Measurements from ENCODE around the gene XPO5.

DNA sequence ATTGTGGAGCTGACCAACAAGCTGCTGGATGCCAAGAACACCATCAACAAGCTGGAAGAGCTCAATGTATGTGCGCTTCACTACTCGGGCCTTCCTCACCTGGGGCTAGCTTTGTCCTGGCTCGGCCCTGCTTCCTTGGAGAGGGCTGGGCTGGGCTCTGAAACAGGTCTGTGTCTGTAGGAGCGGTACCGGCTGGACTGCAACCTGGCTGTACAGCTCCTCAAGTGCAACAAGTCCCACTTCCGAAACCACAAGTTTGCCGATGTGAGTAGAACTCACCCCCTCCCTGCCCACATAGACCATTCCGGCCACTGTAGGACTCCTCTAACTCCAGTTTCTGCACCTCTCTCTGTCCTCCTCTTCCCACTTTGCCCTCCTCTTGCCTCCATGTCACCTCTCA lies 72.4 kb downstream of the XPO5 start:
- no peak for TF ChIP-seq EZH2 (IDR thresholded peaks at IDR 0.05; ENCODE audit: insufficient read depth, low read length)
- TF ChIP-seq, protein P1, sequence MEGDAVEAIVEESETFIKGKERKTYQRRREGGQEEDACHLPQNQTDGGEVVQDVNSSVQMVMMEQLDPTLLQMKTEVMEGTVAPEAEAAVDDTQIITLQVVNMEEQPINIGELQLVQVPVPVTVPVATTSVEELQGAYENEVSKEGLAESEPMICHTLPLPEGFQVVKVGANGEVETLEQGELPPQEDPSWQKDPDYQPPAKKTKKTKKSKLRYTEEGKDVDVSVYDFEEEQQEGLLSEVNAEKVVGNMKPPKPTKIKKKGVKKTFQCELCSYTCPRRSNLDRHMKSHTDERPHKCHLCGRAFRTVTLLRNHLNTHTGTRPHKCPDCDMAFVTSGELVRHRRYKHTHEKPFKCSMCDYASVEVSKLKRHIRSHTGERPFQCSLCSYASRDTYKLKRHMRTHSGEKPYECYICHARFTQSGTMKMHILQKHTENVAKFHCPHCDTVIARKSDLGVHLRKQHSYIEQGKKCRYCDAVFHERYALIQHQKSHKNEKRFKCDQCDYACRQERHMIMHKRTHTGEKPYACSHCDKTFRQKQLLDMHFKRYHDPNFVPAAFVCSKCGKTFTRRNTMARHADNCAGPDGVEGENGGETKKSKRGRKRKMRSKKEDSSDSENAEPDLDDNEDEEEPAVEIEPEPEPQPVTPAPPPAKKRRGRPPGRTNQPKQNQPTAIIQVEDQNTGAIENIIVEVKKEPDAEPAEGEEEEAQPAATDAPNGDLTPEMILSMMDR (IDR thresholded peaks at IDR 0.05; ENCODE audit: insufficient read depth, low read depth, low read length) = no peak
